SK-N-SH (cell line): ENCODE data around the gene ATP11A.

Experiments
- EP300 ChIP-seq, 2 experiments: IDR thresholded peaks; 2 replicates each; pipeline versions ENCODE4 v1.4.0 to v1.6.1; 2012; ENCODE audit warnings: borderline replicate concordance in 1 of 2, low read depth in 1 of 2, low read length in 1 of 2
- EZH2phosphoT487 ChIP-seq: fragments of 200-600 bp; sonication (generic); IDR thresholded peaks from 2 replicates; pipeline ENCODE4 v1.6.1; 2017; ENCODE audit warnings: low read depth, mixed run types, mild to moderate bottlenecking, antibody characterized with exemption, moderate library complexity, borderline replicate concordance
- RAD21 ChIP-seq: IDR thresholded peaks from 2 replicates; pipeline ENCODE4 v1.6.1; 2012; ENCODE audit warnings: mild to moderate bottlenecking, low read length
- TEAD4 ChIP-seq: IDR thresholded peaks from 2 replicates; pipeline ENCODE4 v1.4.0; 2012; ENCODE audit warnings: mild to moderate bottlenecking, borderline replicate concordance; ENCODE audit not compliant: insufficient read depth
- TF ChIP-seq, protein P1 (sequence below): fragments of 200-600 bp; sonication (generic); IDR thresholded peaks from 2 replicates; pipeline ENCODE4 v1.6.1; 2017; ENCODE audit warnings: antibody characterized with exemption, mild to moderate bottlenecking, moderate library complexity
- TF ChIP-seq, protein P2 (sequence below): IDR thresholded peaks from 2 replicates; pipeline ENCODE4 v1.6.1; 2012; ENCODE audit warnings: mild to moderate bottlenecking, low read depth, low read length, moderate library complexity

DNA sequence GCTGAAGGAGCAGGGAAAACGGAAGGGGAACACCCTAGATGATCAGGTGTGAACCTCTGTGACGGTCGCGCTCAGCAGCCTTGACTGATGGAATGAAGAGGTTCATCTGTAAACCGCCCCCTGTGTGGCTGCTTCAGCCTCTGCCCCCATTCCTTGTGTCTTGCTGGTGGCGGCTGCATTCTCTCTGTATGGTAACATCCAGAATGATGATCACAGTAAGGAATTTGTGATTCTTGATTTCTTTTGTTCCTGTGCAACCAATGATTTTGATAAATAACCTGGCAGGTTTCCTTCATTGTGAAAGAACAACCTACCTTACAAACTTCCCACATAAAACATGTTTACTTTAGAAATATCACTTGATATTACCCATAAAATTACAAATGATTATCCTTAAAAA is 160.4 kb downstream of the ATP11A start:
- TF ChIP-seq, protein P1, sequence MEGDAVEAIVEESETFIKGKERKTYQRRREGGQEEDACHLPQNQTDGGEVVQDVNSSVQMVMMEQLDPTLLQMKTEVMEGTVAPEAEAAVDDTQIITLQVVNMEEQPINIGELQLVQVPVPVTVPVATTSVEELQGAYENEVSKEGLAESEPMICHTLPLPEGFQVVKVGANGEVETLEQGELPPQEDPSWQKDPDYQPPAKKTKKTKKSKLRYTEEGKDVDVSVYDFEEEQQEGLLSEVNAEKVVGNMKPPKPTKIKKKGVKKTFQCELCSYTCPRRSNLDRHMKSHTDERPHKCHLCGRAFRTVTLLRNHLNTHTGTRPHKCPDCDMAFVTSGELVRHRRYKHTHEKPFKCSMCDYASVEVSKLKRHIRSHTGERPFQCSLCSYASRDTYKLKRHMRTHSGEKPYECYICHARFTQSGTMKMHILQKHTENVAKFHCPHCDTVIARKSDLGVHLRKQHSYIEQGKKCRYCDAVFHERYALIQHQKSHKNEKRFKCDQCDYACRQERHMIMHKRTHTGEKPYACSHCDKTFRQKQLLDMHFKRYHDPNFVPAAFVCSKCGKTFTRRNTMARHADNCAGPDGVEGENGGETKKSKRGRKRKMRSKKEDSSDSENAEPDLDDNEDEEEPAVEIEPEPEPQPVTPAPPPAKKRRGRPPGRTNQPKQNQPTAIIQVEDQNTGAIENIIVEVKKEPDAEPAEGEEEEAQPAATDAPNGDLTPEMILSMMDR, result no peak
- TF ChIP-seq TEAD4 (no peak), RAD21 (no peak), EZH2phosphoT487 (no peak), EP300 (IDR thresholded peaks at IDR 0.05; ENCODE audit: borderline replicate concordance in 1 of 2, low read depth in 1 of 2, low read length in 1 of 2) (no peak)
- TF ChIP-seq, protein P2, sequence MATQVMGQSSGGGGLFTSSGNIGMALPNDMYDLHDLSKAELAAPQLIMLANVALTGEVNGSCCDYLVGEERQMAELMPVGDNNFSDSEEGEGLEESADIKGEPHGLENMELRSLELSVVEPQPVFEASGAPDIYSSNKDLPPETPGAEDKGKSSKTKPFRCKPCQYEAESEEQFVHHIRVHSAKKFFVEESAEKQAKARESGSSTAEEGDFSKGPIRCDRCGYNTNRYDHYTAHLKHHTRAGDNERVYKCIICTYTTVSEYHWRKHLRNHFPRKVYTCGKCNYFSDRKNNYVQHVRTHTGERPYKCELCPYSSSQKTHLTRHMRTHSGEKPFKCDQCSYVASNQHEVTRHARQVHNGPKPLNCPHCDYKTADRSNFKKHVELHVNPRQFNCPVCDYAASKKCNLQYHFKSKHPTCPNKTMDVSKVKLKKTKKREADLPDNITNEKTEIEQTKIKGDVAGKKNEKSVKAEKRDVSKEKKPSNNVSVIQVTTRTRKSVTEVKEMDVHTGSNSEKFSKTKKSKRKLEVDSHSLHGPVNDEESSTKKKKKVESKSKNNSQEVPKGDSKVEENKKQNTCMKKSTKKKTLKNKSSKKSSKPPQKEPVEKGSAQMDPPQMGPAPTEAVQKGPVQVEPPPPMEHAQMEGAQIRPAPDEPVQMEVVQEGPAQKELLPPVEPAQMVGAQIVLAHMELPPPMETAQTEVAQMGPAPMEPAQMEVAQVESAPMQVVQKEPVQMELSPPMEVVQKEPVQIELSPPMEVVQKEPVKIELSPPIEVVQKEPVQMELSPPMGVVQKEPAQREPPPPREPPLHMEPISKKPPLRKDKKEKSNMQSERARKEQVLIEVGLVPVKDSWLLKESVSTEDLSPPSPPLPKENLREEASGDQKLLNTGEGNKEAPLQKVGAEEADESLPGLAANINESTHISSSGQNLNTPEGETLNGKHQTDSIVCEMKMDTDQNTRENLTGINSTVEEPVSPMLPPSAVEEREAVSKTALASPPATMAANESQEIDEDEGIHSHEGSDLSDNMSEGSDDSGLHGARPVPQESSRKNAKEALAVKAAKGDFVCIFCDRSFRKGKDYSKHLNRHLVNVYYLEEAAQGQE, result no peak
